ENCODE measurements around the gene ANKS3.
A peak's percentile ranks its signal among the peaks of the same experiment; 100 is the strongest.
"Not testable (repeated sequence)": the region's sequence is repeated elsewhere in the genome, so short reads cannot be mapped to it uniquely, and the experiment has no call there.

Gene ANKS3

GRCh38 chr16:4755687-4756086 is 21.6 kb upstream of the ANKS3 start:
- DNase-seq (ENCODE audit: low read depth in 2 of 2) = no peak

DNA sequence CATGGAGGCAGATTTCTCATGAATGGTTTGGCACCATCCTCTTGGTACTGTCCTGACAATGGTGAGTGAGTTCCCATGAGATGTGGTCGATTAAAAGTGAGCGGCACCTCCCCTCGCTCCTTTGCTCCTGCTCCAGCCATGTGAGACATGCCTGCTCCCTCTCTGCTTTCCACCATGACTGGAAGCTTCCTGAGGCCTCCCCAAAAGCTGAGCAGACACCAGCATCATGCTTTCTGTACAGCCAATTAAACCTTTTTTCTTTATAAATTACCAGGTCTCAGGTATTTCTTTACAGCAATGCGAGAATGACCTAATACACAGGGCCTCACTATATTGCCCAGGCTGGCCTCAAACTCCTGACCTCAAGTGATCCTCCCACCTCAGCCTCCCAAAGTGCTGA is 20.8 kb upstream of the ANKS3 start:
- DNase-seq (ENCODE audit: low read depth in 2 of 2) = no peak

- DNase-seq (ENCODE audit: low read depth in 2 of 2) = no peak
Observed at GRCh38 chr16:4753227-4753626, 19.2 kb upstream of the ANKS3 start.

DNA sequence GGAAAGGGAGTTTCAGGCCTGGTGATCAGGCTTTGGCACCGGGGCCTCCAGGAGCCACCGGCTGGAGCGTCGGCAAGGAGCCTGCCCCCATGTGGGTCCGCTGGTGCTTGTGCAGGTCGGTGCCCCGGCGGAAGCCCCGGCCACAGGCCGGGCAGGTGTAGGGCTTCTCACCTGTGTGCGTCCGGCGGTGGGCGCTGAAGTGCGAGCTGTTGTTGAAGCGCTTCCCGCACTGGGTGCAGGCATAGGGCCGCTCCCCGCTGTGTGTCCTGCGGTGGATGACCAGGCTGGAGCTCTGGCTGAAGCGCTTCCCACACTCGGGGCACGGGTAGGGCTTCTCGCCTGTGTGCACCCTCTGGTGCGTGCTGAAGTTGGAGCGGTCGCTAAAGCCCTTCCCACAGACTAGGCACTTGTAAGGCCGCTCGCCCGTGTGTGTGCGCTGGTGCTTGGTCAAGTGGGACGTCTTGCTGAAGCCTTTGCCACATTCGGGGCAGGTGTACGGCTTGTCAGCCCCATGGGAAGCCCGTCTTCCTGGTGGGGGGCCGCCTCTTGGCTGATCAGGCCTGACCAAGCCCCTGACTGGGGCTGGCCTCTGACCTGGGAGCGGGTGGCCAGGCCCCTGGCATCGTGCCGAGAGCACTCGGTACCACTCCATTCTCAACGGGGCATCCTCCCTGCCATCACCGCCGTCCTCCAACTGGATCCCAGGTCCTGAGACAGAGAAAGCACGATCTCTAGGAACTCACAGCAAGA is 18.5 kb upstream of the ANKS3 start:
- no peak for DNase-seq (ENCODE audit: low read depth in 2 of 2)

GRCh38 chr16:4750896-4751295 is 16.8 kb upstream of the ANKS3 start:
- no peak for DNase-seq (ENCODE audit: low read depth in 2 of 2)

DNA sequence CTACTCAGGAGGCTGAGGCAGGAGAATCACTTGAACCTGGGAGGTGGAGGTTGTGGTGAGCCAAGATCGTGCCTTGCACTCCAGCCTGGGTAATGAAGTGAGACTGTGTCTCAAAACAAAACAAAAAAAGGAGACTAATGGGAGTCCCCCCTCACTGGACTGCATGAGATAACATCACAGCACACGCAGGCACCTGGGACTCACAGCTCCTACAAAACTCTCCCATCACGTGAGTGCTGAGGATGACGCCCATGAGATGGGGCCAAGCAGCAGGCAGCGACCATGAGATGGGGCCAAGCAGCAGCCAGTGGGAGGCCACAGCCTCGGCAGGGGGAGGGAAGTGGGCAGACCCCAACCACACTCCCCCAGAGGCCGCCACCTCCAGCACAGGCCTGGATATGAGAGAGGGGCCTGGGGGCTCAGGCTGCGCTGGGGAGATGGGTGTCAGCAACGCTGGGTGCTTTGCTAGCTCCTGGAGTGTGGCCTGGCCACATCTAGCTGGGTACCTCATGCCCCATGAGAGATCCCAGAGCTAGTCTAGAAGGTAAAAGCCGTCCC is 15.7 kb upstream of the ANKS3 start:
- DNase-seq (ENCODE audit: low read depth in 2 of 2) = no peak

GRCh38 chr16:4748682-4749411 is 14.8 kb upstream of the ANKS3 start:
- DNase-seq (ENCODE audit: low read depth in 2 of 2) = no peak

GRCh38 chr16:4747906-4748681 is 14.0 kb upstream of the ANKS3 start:
- DNase-seq (ENCODE audit: low read depth in 2 of 2) = no peak

GRCh38 chr16:4746991-4747574 is 13.0 kb upstream of the ANKS3 start:
- DNase-seq (ENCODE audit: low read depth in 2 of 2) = no peak

DNA sequence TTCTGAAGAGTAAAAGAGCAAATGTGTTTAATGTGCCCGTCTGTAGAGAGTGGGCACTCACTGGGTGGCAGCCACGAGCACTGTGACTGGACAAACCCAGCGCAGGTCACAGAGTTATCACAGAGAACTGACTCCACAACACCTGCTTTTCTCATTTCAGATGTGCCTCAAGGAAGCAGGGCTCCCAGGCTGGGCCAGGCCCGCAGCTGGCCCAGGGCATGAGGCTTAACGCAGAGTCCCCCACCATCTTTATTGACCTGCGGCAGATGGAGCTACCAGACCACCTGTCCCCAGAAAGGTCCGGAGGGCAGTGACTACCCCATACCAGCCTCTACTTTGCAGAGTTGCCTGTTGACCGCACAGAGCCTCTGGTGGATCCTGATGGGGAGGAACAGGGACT is 12.1 kb upstream of the ANKS3 start:
- no peak for DNase-seq (ENCODE audit: low read depth in 2 of 2)

DNA sequence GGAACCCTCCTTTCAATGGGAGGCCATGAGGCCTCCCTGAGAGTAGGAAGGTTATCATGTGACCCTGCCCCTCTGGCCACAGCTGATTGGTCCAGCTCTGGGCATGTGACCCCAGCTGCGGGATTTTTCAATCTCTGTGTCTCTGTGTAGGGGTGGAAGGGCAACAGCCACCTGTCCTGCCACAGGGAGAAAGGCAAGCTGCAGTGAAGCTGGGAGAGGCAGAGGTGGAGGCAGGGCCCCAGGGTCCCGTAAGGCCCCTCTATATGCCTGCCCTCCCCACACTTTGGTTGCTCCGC is 11.2 kb upstream of the ANKS3 start:
- no peak for DNase-seq (ENCODE audit: low read depth in 2 of 2)

- no peak for DNase-seq (ENCODE audit: low read depth in 2 of 2)
Observed at GRCh38 chr16:4744555-4745273, 10.6 kb upstream of the ANKS3 start.

DNA sequence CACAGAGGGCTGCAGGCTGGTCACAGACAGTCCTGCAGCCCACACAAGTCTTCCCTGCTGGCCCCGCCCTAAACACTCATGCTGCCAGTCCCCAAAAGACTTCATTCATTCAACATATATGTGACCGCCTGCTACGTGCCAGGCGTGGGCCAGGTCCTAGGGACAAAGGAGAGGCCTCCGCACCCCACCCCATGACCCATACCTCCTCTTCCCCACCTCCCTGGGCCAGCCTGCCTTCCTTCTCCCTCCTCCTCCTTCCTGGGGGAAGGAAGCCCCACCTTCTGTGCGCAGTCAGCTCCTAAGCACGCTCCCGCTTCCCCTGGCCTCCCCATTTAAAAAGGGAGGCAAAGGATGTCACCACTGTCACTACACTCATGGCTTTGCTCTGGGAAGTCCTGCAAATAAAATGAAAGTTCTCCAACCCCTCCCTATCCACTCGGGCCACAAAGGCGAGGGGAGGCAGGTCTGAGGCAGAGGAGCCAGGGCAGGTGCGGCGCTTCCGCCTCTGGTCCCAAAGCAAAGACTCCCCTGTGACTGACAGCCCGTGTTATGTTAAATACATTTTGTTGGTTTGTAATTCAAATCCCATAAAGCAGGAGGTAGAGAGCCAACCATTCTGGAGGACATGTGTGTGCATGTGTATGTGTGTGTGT is 9.3 kb upstream of the ANKS3 start:
- DNase-seq (ENCODE audit: low read depth in 2 of 2) = no peak

DNA sequence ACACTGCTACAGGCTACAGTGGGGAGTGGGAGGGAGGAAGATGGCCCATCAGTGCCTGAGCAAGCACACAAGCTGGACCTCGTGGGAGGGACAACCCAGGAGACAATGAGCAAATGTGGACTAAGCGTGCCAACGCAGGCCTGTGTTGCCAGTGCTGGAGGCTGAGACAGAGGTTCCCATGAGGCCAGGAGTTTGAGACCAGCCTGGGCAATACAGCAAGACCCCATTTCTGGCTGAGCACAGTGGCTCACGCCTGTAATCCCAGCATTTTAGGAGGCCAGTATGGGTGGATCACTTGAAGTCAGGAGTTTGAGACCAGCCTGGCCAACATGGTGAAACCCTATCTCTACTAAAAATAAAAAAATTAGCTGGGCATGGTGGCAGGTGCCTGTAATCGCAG is 4.3 kb upstream of the ANKS3 start:
- not testable (repeated sequence) for DNase-seq (ENCODE audit: low read depth in 2 of 2)

GRCh38 chr16:4737545-4737944 is 3.5 kb upstream of the ANKS3 start:
- no peak for DNase-seq (ENCODE audit: low read depth in 2 of 2)

DNA sequence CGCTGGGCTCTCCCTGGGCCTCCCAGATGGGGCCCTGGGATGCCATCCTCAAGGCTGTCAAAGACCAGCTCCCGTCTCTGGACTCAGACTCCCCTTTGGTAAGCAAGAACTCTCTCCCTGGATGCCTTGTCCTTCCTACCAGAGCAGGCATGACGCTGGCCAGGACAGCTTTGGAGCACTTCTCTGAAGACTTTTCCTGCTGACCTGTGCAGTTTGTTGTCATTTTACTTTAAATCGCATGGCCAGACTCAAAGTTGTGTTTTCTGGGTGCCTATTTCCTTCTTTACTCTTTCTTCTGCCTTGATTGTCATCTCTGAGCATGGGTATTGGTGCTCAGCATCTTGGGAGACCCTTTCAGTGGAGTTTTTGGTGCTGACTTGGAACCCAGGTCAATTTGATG is 2.5 kb upstream of the ANKS3 start:
- no peak for DNase-seq (ENCODE audit: low read depth in 2 of 2)

- peak; percentile 90 for DNase-seq (ENCODE audit: low read depth in 2 of 2)
Observed at GRCh38 chr16:4734730-4735535, 862 bp upstream of the ANKS3 start.

GRCh38 chr16:4733747-4734062 is 366 bp downstream of the ANKS3 start:
- no peak for DNase-seq (ENCODE audit: low read depth in 2 of 2)

- no peak for DNase-seq (ENCODE audit: low read depth in 2 of 2)
Observed at GRCh38 chr16:4733211-4733742, 794 bp downstream of the ANKS3 start.

- DNase-seq (ENCODE audit: low read depth in 2 of 2) = no peak
Observed at GRCh38 chr16:4729876-4730275, 4.2 kb downstream of the ANKS3 start.

Measured in stimulated activated CD8-positive, alpha-beta memory T cell treated with anti-CD3 and anti-CD28 coated beads, Interleukin-2, amount 100 ng/mL, for 1 hour (primary cell).